K562 (cell line): Measurements from ENCODE around the gene PLXNA2. TPM values are rescaled to one million over a fixed set of nuclear protein-coding genes. Genes with fewer than 3 reads are reported as not detected.
A peak's percentile ranks its signal among the peaks of the same experiment; 100 is the strongest.

Experiments used
- ARNT ChIP-seq, 2 experiments: fragments of 450-650 bp; IDR thresholded peaks; 2 replicates each; pipeline ENCODE4 v1.6.1; 2016; ENCODE audit warnings: mild to moderate bottlenecking in 1 of 2
- ATF1 ChIP-seq, 2 experiments: fragments of 450-650 bp in 1 of 2; IDR thresholded peaks; 2 replicates each; pipeline ENCODE4 v1.6.1; 2016; ENCODE audit warnings: missing compliant biosample characterization in 1 of 2, missing genetic modification characterization in 1 of 2
- EHMT2 ChIP-seq: fragments of 450-650 bp; IDR thresholded peaks from 2 replicates; pipeline ENCODE4 v1.6.1; 2018; ENCODE audit warnings: antibody characterized with exemption
- EP400 ChIP-seq: fragments of 450-650 bp; IDR thresholded peaks from 2 replicates; pipeline ENCODE4 v1.6.1; 2017; ENCODE audit warnings: antibody characterized with exemption, mild to moderate bottlenecking, moderate library complexity
- ETV1 ChIP-seq: fragments of 450-650 bp; conservative IDR thresholded peaks from 2 replicates; pipeline ENCODE4 v1.6.1; 2016; ENCODE audit warnings: missing genetic modification characterization, control low read depth, low read depth, missing compliant biosample characterization
- MIER1 ChIP-seq: fragments of 450-650 bp; IDR thresholded peaks from 2 replicates; pipeline ENCODE4 v1.6.1; 2016; ENCODE audit warnings: antibody characterized with exemption, mild to moderate bottlenecking, low read depth
- NEUROD1 ChIP-seq: fragments of 150-350 bp; IDR thresholded peaks from 2 replicates; pipeline ENCODE4 v1.6.1; 2014; ENCODE audit warnings: borderline replicate concordance, low read length, low read depth; ENCODE audit not compliant: partially characterized antibody
- SRSF7 ChIP-seq: fragments of 200-400 bp; formaldehyde crosslinking; optimal IDR thresholded peaks from 2 replicates; pipeline ENCODE3; 2017; ENCODE audit warnings: mild to moderate bottlenecking, low read depth, low read length
- TCFL5 ChIP-seq: fragments of 250-450 bp; sonication (Bioruptor Pico); conservative IDR thresholded peaks from 2 replicates; pipeline ENCODE4 v1.6.1; 2021; ENCODE audit warnings: mild to moderate bottlenecking, moderate library complexity, matching md5 sums
- ZNF311 ChIP-seq: fragments of 250-450 bp; sonication (Bioruptor Pico); IDR thresholded peaks from 2 replicates; pipeline ENCODE4 v1.4.0; 2020; ENCODE audit warnings: mild to moderate bottlenecking, moderate library complexity
- ZNF586 ChIP-seq: fragments of 450-650 bp; formaldehyde crosslinking; conservative IDR thresholded peaks from 2 replicates; pipeline ENCODE4 v1.4.0; 2020; ENCODE audit warnings: mild to moderate bottlenecking, moderate library complexity
- ZNF717 ChIP-seq: fragments of 250-450 bp; sonication (Bioruptor Pico); IDR thresholded peaks from 2 replicates; pipeline ENCODE4 v1.5.0; 2021
- ZNF778 ChIP-seq: fragments of 450-650 bp; formaldehyde crosslinking; IDR thresholded peaks from 2 replicates; pipeline ENCODE4 v1.4.0; 2020; ENCODE audit warnings: mild to moderate bottlenecking, moderate library complexity
- polyA plus RNA-seq, 8 experiments: library from polyadenylated mRNA; depleted of rRNA in 4 of 8; stranded (reverse) in 5 of 8; unstranded in 3 of 8; fragments of >200 nt; fragmentation: Nextera tagmentation in 2 of 8; fragmentation: Illumina TruSeq in 1 of 8; extraction: Ambion mirVana in 2 of 8; extraction: Trizol in 1 of 8; gene quantifications; 2 replicates each; pipeline versions ENCODE4 v1.2.1 to v1.2.3, GENCODE V29; 2011 to 2014; ENCODE audit warnings: inconsistent platforms in 1 of 8, missing spikeins in 1 of 8
- total RNA-seq, 7 experiments: library from RNA; depleted of rRNA in 6 of 7; stranded (reverse); fragments of >200 nt in 6 of 7; fragmentation: Illumina TruSeq in 2 of 7; extraction: Trizol in 2 of 7; gene quantifications; 2 replicates each; pipeline versions ENCODE4 v1.2.1 to v1.2.3, GENCODE V29; 2011 to 2021; ENCODE audit warnings: low replicate concordance in 1 of 7
- TF ChIP-seq, protein P1 (sequence below): sonication (generic); formaldehyde crosslinking; IDR thresholded peaks from 2 replicates; pipeline ENCODE4 v1.8.0; 2023; ENCODE audit warnings: missing genetic modification reagents, mild to moderate bottlenecking, borderline replicate concordance
- TF ChIP-seq, protein P2 (sequence below): sonication (generic); formaldehyde crosslinking; IDR thresholded peaks from 2 replicates; pipeline ENCODE4 v1.8.0; 2023; ENCODE audit warnings: mild to moderate bottlenecking, missing genetic modification reagents
- TF ChIP-seq, protein P3 (sequence below): fragments of 150-350 bp; conservative IDR thresholded peaks from 2 replicates; pipeline ENCODE4 v1.6.1; 2014; ENCODE audit warnings: low read length

PLXNA2 gene
- total and polyA plus RNA-seq, 9 of the 15 experiments (the other 6 are each of a cell fraction or from before 2014, with no cell fraction given) = 0.01 to 1.3 (median 0.32) TPM

DNA sequence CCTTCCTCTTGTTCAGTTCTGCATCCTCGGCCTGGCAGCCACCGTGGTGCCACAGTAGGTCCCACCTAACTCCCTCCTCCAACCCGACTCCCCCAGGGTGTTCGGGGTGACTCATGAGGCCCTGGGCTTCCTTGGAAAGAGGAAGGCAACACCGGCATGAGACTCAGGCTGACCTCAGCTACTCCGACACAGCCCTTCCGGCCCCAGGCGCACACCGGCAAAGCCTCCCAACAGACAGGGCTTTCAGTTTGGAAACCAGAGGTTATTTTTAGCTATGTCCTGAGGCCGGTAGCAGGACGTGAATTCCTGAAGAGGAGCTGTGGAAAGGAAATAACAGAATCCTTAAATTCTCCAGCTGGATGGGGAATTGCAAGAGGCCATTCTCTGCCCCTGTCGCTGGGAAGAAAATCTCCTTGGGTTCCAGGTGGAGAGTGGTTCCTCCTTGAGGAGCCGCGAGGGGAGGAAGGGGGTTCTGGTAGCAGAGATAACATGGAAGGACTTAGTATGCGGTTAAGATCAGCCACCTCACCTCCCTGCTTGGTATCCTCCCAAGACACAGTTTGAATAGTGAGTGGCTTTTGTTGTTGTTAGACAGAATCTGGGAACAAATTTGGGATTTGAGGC is 24.4 kb downstream of the PLXNA2 start (continued):
- TF ChIP-seq, protein P1, sequence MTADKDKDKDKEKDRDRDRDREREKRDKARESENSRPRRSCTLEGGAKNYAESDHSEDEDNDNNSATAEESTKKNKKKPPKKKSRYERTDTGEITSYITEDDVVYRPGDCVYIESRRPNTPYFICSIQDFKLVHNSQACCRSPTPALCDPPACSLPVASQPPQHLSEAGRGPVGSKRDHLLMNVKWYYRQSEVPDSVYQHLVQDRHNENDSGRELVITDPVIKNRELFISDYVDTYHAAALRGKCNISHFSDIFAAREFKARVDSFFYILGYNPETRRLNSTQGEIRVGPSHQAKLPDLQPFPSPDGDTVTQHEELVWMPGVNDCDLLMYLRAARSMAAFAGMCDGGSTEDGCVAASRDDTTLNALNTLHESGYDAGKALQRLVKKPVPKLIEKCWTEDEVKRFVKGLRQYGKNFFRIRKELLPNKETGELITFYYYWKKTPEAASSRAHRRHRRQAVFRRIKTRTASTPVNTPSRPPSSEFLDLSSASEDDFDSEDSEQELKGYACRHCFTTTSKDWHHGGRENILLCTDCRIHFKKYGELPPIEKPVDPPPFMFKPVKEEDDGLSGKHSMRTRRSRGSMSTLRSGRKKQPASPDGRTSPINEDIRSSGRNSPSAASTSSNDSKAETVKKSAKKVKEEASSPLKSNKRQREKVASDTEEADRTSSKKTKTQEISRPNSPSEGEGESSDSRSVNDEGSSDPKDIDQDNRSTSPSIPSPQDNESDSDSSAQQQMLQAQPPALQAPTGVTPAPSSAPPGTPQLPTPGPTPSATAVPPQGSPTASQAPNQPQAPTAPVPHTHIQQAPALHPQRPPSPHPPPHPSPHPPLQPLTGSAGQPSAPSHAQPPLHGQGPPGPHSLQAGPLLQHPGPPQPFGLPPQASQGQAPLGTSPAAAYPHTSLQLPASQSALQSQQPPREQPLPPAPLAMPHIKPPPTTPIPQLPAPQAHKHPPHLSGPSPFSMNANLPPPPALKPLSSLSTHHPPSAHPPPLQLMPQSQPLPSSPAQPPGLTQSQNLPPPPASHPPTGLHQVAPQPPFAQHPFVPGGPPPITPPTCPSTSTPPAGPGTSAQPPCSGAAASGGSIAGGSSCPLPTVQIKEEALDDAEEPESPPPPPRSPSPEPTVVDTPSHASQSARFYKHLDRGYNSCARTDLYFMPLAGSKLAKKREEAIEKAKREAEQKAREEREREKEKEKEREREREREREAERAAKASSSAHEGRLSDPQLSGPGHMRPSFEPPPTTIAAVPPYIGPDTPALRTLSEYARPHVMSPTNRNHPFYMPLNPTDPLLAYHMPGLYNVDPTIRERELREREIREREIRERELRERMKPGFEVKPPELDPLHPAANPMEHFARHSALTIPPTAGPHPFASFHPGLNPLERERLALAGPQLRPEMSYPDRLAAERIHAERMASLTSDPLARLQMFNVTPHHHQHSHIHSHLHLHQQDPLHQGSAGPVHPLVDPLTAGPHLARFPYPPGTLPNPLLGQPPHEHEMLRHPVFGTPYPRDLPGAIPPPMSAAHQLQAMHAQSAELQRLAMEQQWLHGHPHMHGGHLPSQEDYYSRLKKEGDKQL (CRISPR knock-in tag) = no peak
- TF ChIP-seq ZNF586 (CRISPR knock-in tag) (no peak), MIER1 (0 out of 2 replicates have a peak, but pooled peaks have one; percentile 38), TCFL5 (CRISPR knock-in tag) (no peak), ETV1 (peak; percentile 95), ZNF311 (CRISPR knock-in tag) (0 out of 2 replicates have a peak, but pooled peaks have one; percentile 35), EP400 (peak; percentile 59; the same call in 1 of the 2 replicates), ZNF778 (CRISPR knock-in tag) (no peak), SRSF7 (no peak), ZNF717 (CRISPR knock-in tag) (no peak), EHMT2 (peak; percentile 13; the same call in 1 of the 2 replicates), NEUROD1 (peak; percentile 74), ATF1 (CRISPR knock-in tag; IDR thresholded peaks at IDR 0.05) (no peak), ATF1 (tag; IDR thresholded peaks at IDR 0.05) (peak; percentile 61), ARNT (IDR thresholded peaks at IDR 0.05) (peak; percentile 75 to 78; a peak in 3 of 4 replicates)
- TF ChIP-seq, protein P2, sequence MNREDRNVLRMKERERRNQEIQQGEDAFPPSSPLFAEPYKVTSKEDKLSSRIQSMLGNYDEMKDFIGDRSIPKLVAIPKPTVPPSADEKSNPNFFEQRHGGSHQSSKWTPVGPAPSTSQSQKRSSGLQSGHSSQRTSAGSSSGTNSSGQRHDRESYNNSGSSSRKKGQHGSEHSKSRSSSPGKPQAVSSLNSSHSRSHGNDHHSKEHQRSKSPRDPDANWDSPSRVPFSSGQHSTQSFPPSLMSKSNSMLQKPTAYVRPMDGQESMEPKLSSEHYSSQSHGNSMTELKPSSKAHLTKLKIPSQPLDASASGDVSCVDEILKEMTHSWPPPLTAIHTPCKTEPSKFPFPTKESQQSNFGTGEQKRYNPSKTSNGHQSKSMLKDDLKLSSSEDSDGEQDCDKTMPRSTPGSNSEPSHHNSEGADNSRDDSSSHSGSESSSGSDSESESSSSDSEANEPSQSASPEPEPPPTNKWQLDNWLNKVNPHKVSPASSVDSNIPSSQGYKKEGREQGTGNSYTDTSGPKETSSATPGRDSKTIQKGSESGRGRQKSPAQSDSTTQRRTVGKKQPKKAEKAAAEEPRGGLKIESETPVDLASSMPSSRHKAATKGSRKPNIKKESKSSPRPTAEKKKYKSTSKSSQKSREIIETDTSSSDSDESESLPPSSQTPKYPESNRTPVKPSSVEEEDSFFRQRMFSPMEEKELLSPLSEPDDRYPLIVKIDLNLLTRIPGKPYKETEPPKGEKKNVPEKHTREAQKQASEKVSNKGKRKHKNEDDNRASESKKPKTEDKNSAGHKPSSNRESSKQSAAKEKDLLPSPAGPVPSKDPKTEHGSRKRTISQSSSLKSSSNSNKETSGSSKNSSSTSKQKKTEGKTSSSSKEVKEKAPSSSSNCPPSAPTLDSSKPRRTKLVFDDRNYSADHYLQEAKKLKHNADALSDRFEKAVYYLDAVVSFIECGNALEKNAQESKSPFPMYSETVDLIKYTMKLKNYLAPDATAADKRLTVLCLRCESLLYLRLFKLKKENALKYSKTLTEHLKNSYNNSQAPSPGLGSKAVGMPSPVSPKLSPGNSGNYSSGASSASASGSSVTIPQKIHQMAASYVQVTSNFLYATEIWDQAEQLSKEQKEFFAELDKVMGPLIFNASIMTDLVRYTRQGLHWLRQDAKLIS (CRISPR knock-in tag) = 0 out of 2 replicates have a peak, but pooled peaks have one; percentile 70
- TF ChIP-seq, protein P3, sequence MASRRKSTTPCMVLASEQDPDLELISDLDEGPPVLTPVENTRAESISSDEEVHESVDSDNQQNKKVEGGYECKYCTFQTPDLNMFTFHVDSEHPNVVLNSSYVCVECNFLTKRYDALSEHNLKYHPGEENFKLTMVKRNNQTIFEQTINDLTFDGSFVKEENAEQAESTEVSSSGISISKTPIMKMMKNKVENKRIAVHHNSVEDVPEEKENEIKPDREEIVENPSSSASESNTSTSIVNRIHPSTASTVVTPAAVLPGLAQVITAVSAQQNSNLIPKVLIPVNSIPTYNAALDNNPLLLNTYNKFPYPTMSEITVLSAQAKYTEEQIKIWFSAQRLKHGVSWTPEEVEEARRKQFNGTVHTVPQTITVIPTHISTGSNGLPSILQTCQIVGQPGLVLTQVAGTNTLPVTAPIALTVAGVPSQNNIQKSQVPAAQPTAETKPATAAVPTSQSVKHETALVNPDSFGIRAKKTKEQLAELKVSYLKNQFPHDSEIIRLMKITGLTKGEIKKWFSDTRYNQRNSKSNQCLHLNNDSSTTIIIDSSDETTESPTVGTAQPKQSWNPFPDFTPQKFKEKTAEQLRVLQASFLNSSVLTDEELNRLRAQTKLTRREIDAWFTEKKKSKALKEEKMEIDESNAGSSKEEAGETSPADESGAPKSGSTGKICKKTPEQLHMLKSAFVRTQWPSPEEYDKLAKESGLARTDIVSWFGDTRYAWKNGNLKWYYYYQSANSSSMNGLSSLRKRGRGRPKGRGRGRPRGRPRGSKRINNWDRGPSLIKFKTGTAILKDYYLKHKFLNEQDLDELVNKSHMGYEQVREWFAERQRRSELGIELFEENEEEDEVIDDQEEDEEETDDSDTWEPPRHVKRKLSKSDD = no peak
